ENCODE measurements around the gene FGFR2. TPM values are rescaled to one million over a fixed set of nuclear protein-coding genes. Genes with fewer than 3 reads are reported as not detected.

FGFR2 gene
- total RNA-seq, 1 experiment from 2014 or later: 5.7 TPM

- H3K27me3 ChIP-seq (ENCODE audit: control insufficient read depth, insufficient read depth, low read length): no peaks in the 10 kb centered on the region
- DNase-seq (ENCODE audit: low read depth, low spot score): no peak
- H3K4me1 ChIP-seq (ENCODE audit: control insufficient read depth, insufficient read depth, low read length): no peaks in the 10 kb centered on the region
- BruUV-seq (replicated peaks): no TSS peak
- no peak overlapping the region for H3K4me3 ChIP-seq (ENCODE audit: low read depth in 2 of 2, low read length in 2 of 2)
- TF ChIP-seq SIN3A (IDR thresholded peaks at IDR 0.05; ENCODE audit: borderline replicate concordance, insufficient read depth, low read depth, low read length): no peak
- no peak for TF ChIP-seq TCF7L2 (IDR thresholded peaks at IDR 0.05; ENCODE audit: low read depth, low read length)
- TF ChIP-seq POLR2AphosphoS5 (IDR thresholded peaks at IDR 0.05; ENCODE audit: low read depth, low read length): no peak
- no peak for ATAC-seq
- H3K36me3 ChIP-seq (ENCODE audit: control insufficient read depth, insufficient read depth, low read length): no peaks in the 10 kb centered on the region
- H3K27ac ChIP-seq (ENCODE audit: low read length): no peak overlapping the region
- intact Hi-C loops (cut with micrococcal nuclease; ENCODE audit: unreplicated experiment) (no loop called here), in situ Hi-C loops (cut with HindIII; ENCODE audit: low pct_unique_long_range_greater_than_20kb, low sequenced_read_pairs) (no loop called here)
- ChIA-PET CTCF (no interaction called here), POLR2A (no interaction called here)
- no peaks in the 10 kb centered on the region for H3K9me3 ChIP-seq (ENCODE audit: control insufficient read depth, insufficient read depth, low read depth, low read length)
Observed at GRCh38 chr10:121640266-121640665, 42.0 kb upstream of the FGFR2 start.

DNA sequence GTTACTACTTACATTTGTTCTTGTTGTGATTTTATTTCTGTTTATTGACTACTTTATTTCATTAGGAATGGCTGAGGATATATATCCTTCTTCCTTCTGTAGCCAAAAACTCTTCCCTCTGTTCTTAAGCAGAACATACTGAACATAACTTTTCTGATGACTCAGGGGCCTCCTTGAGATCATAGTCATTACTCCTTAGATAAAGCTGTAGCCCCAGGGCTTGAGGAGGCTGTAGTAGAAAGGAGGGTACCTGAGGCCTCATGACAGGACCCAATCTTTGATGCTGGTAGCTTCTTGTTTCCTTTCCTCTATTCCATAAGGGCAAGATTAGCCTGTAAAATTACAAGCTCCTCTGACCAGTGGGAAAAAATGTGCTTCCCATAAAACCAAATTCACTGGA is 41.2 kb upstream of the FGFR2 start:
- no peaks in the 10 kb centered on the region for H3K9me3 ChIP-seq (ENCODE audit: control insufficient read depth, insufficient read depth, low read depth, low read length)
- TF ChIP-seq, protein P1, sequence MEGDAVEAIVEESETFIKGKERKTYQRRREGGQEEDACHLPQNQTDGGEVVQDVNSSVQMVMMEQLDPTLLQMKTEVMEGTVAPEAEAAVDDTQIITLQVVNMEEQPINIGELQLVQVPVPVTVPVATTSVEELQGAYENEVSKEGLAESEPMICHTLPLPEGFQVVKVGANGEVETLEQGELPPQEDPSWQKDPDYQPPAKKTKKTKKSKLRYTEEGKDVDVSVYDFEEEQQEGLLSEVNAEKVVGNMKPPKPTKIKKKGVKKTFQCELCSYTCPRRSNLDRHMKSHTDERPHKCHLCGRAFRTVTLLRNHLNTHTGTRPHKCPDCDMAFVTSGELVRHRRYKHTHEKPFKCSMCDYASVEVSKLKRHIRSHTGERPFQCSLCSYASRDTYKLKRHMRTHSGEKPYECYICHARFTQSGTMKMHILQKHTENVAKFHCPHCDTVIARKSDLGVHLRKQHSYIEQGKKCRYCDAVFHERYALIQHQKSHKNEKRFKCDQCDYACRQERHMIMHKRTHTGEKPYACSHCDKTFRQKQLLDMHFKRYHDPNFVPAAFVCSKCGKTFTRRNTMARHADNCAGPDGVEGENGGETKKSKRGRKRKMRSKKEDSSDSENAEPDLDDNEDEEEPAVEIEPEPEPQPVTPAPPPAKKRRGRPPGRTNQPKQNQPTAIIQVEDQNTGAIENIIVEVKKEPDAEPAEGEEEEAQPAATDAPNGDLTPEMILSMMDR (IDR thresholded peaks at IDR 0.05): no peak
- TF ChIP-seq POLR2AphosphoS5 (IDR thresholded peaks at IDR 0.05; ENCODE audit: low read depth, low read length): no peak
- no peak for TF ChIP-seq TCF7L2 (IDR thresholded peaks at IDR 0.05; ENCODE audit: low read depth, low read length)
- TF ChIP-seq, protein P2, sequence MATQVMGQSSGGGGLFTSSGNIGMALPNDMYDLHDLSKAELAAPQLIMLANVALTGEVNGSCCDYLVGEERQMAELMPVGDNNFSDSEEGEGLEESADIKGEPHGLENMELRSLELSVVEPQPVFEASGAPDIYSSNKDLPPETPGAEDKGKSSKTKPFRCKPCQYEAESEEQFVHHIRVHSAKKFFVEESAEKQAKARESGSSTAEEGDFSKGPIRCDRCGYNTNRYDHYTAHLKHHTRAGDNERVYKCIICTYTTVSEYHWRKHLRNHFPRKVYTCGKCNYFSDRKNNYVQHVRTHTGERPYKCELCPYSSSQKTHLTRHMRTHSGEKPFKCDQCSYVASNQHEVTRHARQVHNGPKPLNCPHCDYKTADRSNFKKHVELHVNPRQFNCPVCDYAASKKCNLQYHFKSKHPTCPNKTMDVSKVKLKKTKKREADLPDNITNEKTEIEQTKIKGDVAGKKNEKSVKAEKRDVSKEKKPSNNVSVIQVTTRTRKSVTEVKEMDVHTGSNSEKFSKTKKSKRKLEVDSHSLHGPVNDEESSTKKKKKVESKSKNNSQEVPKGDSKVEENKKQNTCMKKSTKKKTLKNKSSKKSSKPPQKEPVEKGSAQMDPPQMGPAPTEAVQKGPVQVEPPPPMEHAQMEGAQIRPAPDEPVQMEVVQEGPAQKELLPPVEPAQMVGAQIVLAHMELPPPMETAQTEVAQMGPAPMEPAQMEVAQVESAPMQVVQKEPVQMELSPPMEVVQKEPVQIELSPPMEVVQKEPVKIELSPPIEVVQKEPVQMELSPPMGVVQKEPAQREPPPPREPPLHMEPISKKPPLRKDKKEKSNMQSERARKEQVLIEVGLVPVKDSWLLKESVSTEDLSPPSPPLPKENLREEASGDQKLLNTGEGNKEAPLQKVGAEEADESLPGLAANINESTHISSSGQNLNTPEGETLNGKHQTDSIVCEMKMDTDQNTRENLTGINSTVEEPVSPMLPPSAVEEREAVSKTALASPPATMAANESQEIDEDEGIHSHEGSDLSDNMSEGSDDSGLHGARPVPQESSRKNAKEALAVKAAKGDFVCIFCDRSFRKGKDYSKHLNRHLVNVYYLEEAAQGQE (IDR thresholded peaks at IDR 0.05; ENCODE audit: insufficient read depth in 1 of 2, low read depth in 2 of 2, low read length in 1 of 2): no peak
- TF ChIP-seq SIN3A (IDR thresholded peaks at IDR 0.05; ENCODE audit: borderline replicate concordance, insufficient read depth, low read depth, low read length): no peak
- ChIA-PET POLR2A (no interaction called here), CTCF (no interaction called here)
- no peak for DNase-seq (ENCODE audit: low read depth, low spot score)
- H3K4me1 ChIP-seq (ENCODE audit: control insufficient read depth, insufficient read depth, low read length): no peaks in the 10 kb centered on the region
- BruUV-seq (replicated peaks): no TSS peak
- H3K27ac ChIP-seq (ENCODE audit: low read length): no peak overlapping the region
- H3K27me3 ChIP-seq (ENCODE audit: control insufficient read depth, insufficient read depth, low read length): no peaks in the 10 kb centered on the region
- in situ Hi-C loops (cut with HindIII; ENCODE audit: low pct_unique_long_range_greater_than_20kb, low sequenced_read_pairs): no loop called here
- intact Hi-C loops (cut with micrococcal nuclease; ENCODE audit: unreplicated experiment): no loop called here
- ATAC-seq: no peak
- H3K36me3 ChIP-seq (ENCODE audit: control insufficient read depth, insufficient read depth, low read length): no peaks in the 10 kb centered on the region
- no peak overlapping the region for H3K4me3 ChIP-seq (ENCODE audit: low read depth in 2 of 2, low read length in 2 of 2)

DNA sequence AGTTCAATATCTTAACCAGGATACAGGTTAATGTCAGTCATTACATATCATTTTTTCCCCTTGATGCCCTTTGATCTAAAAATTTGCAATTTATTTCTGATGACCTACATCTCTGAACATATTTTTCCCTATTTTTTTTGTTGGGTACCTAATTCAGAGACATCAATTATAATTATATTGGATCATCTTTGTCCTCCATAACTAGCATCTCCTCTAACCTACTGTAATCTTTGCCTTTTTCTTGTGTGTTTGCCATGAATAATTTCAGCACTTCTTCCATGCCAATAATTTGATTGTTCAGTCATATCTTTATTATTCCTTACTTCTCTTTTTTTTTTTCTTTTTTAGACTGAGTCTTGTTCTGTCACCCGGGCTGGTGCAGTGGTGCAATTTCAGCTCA is 39.2 kb upstream of the FGFR2 start:
- no TSS peak for BruUV-seq (replicated peaks)
- no peaks in the 10 kb centered on the region for H3K9me3 ChIP-seq (ENCODE audit: control insufficient read depth, insufficient read depth, low read depth, low read length)
- no peaks in the 10 kb centered on the region for H3K4me1 ChIP-seq (ENCODE audit: control insufficient read depth, insufficient read depth, low read length)
- intact Hi-C loops (cut with micrococcal nuclease; ENCODE audit: unreplicated experiment) (no loop called here), in situ Hi-C loops (cut with HindIII; ENCODE audit: low pct_unique_long_range_greater_than_20kb, low sequenced_read_pairs) (no loop called here)
- H3K36me3 ChIP-seq (ENCODE audit: control insufficient read depth, insufficient read depth, low read length): no peaks in the 10 kb centered on the region
- TF ChIP-seq SIN3A (IDR thresholded peaks at IDR 0.05; ENCODE audit: borderline replicate concordance, insufficient read depth, low read depth, low read length) (no peak), POLR2AphosphoS5 (IDR thresholded peaks at IDR 0.05; ENCODE audit: low read depth, low read length) (no peak), TCF7L2 (IDR thresholded peaks at IDR 0.05; ENCODE audit: low read depth, low read length) (no peak)
- TF ChIP-seq, protein P2 (IDR thresholded peaks at IDR 0.05; ENCODE audit: insufficient read depth in 1 of 2, low read depth in 2 of 2, low read length in 1 of 2): no peak
- TF ChIP-seq, protein P1 (IDR thresholded peaks at IDR 0.05): no peak
- no peak for ATAC-seq
- DNase-seq (ENCODE audit: low read depth, low spot score): no peak
- ChIA-PET POLR2A (no interaction called here), CTCF (no interaction called here)
- H3K27me3 ChIP-seq (ENCODE audit: control insufficient read depth, insufficient read depth, low read length): no peaks in the 10 kb centered on the region
- H3K4me3 ChIP-seq (ENCODE audit: low read depth in 2 of 2, low read length in 2 of 2): no peak overlapping the region
- H3K27ac ChIP-seq (ENCODE audit: low read length): no peak overlapping the region

Data from Panc1 (cell line).